ENCODE results near the gene STRIT1. TPM values are rescaled to one million over a fixed set of nuclear protein-coding genes. Genes with fewer than 3 reads are reported as not detected.

Gene STRIT1
- total and polyA plus RNA-seq, 9 of the 15 experiments (the other 6 are each of a cell fraction or from before 2014, with no cell fraction given), result not detected

DNA sequence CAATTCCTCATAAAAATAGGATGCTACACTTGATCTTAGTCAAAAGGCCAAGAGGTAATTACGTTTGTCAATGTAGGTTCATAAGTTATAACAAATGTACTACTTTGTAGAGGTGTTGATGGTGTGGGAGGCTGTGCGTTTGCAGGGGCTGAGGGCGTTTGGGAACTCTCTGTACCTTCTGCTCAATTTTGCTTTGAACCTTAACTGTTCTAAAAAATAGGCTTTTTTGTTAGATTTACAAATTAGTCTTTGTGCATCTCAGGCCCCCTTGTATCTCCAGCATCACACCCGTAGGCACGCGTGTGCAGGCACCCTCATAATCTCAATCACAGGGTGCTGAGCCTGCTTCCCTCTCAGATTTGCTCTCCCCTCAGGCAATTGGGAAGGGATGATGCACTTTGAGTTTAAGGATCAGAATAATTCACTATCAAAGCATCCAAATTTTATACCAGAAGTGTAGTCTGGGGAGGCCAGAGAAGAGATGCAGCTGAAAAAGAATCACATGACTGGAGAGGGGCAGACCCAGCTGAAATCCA, 36.1 kb upstream of the STRIT1 start:
- intact Hi-C loops (cut with micrococcal nuclease), result loop anchor here (10.0 kb wide), 1 partner anchor 115 kb away; no protein-coding TSS in a partner anchor
- no peaks in the 10 kb centered on the region for H3K27me3 ChIP-seq (ENCODE audit: control insufficient read depth in 2 of 2, insufficient read depth in 2 of 2, low read length in 2 of 2)
- H3K9me1 ChIP-seq (ENCODE audit: control insufficient read depth, insufficient read depth, low read length), result no peaks in the 10 kb centered on the region
- in situ Hi-C loops (cut with MboI), result no loop called here
- H3K9me3 ChIP-seq (replicated peaks; ENCODE audit: control insufficient read depth, insufficient read depth, low read depth, low read length), result no peaks in the 10 kb centered on the region
- no peaks in the 10 kb centered on the region for H3K79me2 ChIP-seq (ENCODE audit: control insufficient read depth, insufficient read depth, low read length)
- FAIRE-seq, result no peak
- POLR2A ChIA-PET, result no interaction called here
- BruUV-seq (replicated peaks), result no TSS peak
- H3K4me3 ChIP-seq, result no peak overlapping the region
- WGBS (ENCODE audit: insufficient coverage, low coverage, missing lambda C conversion rate), result 84% methylated on average over 5 of the region's 6 CpGs
- no peak for TF ChIP-seq KLF13 (tag; IDR thresholded peaks at IDR 0.05; ENCODE audit: borderline replicate concordance, low read depth)
- TF ChIP-seq HNRNPL (IDR thresholded peaks at IDR 0.05; ENCODE audit: low read depth, low read length), result no peak
- no peak for TF ChIP-seq NFXL1 (CRISPR knock-in tag; IDR thresholded peaks at IDR 0.05)
- TF ChIP-seq ZNF512 (tag; IDR thresholded peaks at IDR 0.05), result no peak
- TF ChIP-seq MAX (CRISPR knock-in tag; IDR thresholded peaks at IDR 0.05), result no peak
- no peak for TF ChIP-seq NELFE (IDR thresholded peaks at IDR 0.05; ENCODE audit: insufficient read depth, insufficient read length)
- no peak for TF ChIP-seq SAFB2 (IDR thresholded peaks at IDR 0.05; ENCODE audit: borderline replicate concordance, low read depth, low read length, severe bottlenecking)
- no peak for TF ChIP-seq ATF3 (IDR thresholded peaks at IDR 0.05)
- no peak for TF ChIP-seq ATF3 (CRISPR knock-in tag; conservative IDR thresholded peaks at IDR 0.05)
- TF ChIP-seq, protein P1, sequence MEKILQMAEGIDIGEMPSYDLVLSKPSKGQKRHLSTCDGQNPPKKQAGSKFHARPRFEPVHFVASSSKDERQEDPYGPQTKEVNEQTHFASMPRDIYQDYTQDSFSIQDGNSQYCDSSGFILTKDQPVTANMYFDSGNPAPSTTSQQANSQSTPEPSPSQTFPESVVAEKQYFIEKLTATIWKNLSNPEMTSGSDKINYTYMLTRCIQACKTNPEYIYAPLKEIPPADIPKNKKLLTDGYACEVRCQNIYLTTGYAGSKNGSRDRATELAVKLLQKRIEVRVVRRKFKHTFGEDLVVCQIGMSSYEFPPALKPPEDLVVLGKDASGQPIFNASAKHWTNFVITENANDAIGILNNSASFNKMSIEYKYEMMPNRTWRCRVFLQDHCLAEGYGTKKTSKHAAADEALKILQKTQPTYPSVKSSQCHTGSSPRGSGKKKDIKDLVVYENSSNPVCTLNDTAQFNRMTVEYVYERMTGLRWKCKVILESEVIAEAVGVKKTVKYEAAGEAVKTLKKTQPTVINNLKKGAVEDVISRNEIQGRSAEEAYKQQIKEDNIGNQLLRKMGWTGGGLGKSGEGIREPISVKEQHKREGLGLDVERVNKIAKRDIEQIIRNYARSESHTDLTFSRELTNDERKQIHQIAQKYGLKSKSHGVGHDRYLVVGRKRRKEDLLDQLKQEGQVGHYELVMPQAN (IDR thresholded peaks at IDR 0.05; ENCODE audit: borderline replicate concordance), result no peak
- TF ChIP-seq KLF1 (tag; IDR thresholded peaks at IDR 0.05), result no peak
- ATAC-seq, result no peak
- H3K9ac ChIP-seq (ENCODE audit: insufficient read depth in 1 of 2, low read depth in 2 of 2, low read length in 2 of 2), result no peak overlapping the region
- H3K27ac ChIP-seq (ENCODE audit: extremely low read depth, low read depth, low read length), result no peak overlapping the region
- no peaks in the 10 kb centered on the region for H4K20me1 ChIP-seq (replicated peaks; ENCODE audit: control insufficient read depth, insufficient read depth, low read length)
- CTCF ChIA-PET (ENCODE audit: low intra/inter-chr PET ratio), result no interaction called here
- no peaks in the 10 kb centered on the region for H3K36me3 ChIP-seq (ENCODE audit: control insufficient read depth, insufficient read depth, low read length)
- H3K4me1 ChIP-seq (replicated peaks in 1 of 2; ENCODE audit: control insufficient read depth in 2 of 2, insufficient read depth in 2 of 2, low read length in 2 of 2), result peaks cover 3 to 20% of the 10 kb centered on the region in 2 experiments; a peak in 4 of 5 replicates
- no peak for DNase-seq (ENCODE audit: extremely low read depth in 1 of 4, low spot score in 3 of 4)
- H2AFZ ChIP-seq (ENCODE audit: low read depth, low read length), result no peak overlapping the region
- no peak overlapping the region for H3K4me2 ChIP-seq (ENCODE audit: insufficient read depth, low read length)
